UCSD-AML1 (cell line): ENCODE measurements around the gene FAM114A2.
"Not testable (repeated sequence)": the region's sequence is repeated elsewhere in the genome, so short reads cannot be mapped to it uniquely, and the experiment has no call there.

ENCODE experiments used
- DNase-seq: peaks from one replicate; lab custom pipeline; 2025; ENCODE audit not compliant: unreplicated experiment; lab: John Stamatoyannopoulos, UW

Gene FAM114A2

DNA sequence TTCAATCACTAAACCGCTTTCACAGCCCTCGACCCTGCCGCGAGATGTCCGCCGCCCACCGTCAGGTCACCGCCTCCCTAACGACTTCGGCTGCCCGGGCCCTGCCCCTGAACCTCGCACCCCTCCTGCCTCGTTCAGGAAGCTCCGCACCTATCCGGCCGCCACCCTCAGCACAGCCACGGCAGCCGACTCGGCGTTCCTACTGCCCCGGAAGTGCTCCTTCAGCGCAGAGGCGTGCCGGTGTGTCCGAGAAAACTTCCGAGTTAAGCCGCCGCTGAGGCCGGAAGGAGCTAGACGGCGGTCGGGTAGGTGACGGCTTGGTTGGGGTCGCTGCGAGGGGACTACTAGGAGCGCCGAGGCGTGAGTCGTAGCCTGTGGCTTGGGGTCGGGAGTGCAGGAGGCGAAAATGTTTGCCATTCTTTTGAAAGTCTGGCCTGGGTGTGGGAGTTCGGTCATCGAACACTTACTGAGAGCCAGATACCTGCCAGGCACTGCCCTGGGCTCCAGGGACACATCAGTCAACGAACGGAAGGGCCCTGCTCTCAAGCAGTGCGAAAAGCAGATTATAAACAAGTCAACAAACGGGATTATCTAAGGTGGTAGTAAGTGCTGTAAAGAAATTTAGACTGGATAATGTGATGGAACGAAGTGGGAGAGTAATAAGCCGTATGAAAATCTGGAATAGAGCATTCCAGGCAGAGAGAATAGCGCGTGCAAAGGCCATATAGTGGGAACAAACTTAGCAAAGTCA lies at the start of gene FAM114A2, which contains the start of gene MFAP3:
Gene FAM114A2 (minus strand): TSS at position 204 of the 751 bp plus-strand sequence. CDS start 3,957 bp downstream, outside the sequence.
Gene MFAP3 (plus strand): TSS at position 261 of the 751 bp plus-strand sequence. CDS start 10,756 bp downstream, outside the sequence.
- DNase-seq = peak; percentile 90

DNA sequence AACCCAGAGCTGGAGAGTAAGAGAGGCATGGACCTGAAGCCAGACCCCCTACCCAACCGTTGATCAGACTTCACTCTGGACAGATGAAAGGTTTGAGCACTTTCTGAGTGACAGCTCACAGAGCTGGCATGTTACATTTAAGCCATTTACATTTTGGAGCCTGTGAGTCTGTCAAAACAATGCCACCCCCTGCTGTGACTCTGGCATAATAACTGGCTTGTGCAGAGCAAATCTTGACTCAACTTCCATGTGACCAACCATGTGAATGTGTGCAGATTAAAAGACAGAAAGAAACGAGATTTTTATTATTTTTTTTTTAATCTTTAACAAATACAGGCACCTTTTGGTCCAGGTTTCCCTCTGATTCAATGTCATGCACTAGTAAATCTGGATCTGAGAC lies 48.5 kb upstream of the FAM114A2 start:
- DNase-seq = no peak

DNA sequence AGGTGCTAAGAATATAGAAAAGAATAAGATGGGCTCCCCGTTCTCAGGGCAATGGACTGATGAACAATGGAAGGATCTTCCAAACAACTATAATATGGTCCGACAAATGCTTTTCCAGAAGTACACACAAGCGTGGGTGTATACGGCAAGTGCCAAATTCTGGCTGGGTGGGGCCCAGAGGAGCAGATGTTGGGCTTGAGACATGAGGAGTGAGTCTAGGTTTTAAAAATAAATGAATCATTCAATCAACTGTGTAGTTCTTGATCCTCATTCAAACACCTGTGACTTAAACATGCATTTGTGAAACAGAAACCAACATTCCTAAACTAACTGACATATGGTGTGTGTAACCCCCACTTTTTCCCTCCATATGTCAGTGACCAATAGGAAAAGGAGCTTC lies 47.9 kb upstream of the FAM114A2 start:
- DNase-seq = no peak

DNA sequence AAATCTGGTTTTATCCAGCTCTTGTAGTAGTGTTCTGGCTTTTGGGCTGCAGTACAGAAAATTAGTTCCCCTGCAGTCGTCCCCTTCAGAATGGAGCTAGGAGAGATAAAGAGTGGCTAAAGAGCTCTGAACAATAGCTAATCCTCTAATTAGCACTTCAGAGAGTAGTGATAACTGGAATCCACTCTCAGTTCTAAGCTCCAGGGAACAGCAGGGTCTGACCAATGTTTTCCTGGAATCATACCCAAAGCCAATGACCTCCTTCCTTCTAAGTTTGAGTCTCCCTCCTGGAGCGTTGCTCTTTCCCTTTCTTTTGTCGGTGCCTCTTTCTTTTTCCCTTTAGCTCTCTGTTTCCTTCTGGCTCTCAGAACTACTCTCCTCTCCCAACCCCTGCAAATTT lies 47.4 kb upstream of the FAM114A2 start:
- no peak for DNase-seq

DNA sequence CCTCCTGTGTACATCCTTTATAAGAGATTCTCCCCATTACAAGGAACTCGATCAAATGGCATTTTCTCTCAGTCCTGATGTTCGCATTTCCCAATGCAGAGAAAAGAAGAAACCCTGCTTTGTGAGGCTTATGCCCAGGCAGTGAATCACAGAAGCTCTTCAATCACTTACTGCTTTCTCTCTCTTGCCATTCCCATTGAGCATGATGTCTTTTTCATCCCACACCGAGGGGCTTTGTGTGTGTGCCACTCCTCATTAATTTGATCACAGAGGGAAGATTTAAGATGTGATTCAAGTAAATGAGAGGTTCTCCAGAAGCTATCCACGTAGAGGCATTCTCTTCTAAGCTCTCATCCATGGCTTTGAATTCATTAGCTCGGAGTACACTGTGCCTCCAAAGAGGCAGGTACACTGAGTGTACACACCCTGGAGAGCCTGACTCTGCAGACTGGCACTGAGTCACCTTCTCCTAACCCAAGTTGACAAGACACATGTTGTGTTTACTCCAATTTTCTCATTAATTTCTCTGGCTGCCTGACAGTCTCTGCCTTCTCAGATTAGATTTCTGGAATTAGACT lies 45.4 kb upstream of the FAM114A2 start:
- no peak for DNase-seq

DNA sequence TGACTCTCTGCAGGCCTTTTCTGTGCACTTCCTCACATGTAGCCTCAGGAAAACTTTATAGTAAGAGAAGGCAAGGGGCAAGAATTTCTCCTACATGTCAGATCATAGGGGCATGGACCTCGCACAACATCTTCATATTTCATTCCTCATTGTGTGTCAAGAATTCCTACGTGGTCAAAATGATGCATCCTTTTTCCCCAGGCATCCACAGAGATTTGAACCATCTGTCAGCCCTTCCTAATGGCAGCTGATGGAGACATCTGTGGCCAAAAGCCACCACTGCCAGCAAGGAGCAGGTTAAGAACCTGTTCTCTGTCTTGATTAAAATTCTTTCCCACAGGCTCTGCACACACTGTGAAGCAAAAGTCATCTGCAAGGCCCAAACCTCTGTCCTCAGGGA lies 42.5 kb upstream of the FAM114A2 start:
- DNase-seq = no peak

DNA sequence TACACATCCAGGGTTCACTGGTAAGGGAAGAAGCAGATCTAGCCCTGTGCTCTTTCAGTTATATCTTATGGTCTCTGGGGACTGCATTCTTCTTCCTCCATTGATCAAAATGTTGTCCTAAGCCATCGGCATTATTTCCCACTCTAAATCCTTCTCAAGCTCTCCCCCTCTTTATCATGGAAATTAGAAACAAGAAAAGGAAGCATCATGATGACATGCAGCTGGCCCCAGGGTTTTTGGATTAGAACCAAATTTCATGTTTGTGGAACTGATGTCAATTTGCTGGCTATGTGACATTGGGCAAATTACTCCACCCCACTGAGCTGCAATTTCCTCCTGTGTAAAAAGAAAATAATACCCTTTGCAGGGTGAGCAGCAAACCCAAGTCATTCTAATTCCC lies 39.6 kb upstream of the FAM114A2 start:
- no peak for DNase-seq

DNA sequence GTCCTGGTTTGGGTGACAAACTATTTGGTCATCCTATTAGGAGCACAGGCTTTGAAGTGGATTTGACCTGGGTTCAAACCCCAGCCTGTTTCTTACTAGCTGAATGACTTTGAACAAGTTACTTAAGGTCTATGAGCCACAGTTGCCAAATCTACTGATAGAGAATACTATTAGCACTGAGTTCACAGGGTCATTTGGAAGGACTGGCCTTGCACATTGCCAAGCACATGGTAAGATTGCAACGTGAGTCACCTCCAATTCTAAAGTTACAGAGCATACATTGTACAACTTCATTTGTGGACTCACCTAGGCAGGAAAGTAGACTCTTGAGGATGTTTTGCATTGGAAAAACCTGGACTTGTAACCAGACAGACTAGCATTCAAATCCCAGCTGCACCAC lies 39.0 kb upstream of the FAM114A2 start:
- DNase-seq = no peak

DNA sequence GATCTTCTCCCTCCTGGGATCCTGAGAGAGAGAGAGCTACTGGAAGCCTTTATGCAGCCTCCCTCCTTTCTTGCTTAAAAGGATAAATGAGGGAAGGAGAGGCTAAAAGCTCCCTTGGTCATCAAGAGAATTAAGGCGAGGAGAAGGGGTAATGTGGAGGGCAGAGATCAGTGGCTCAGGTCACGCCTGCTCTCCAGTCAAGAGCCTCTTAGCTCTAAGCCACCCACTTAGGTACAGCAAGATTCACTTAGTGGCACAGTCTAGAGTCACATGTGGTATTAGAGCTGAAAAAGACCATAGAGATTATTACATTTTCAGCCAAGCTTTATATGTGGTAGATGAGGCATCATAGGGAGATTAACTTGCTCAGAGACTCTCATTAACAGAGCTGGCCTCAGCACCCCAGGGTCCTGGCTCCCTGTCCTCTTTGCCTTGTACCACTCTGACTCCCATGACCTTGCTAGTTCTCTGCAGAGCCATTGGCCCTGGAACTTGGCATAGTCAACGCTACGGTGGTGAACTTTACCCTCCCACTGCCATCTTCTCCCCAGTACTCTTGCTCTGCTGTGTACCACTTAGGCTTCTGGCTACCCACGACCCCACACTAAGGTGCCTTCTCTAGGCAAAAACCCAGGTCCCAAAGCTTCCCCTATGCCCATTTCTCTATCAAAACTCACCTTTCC lies 37.7 kb upstream of the FAM114A2 start:
- DNase-seq = no peak

DNA sequence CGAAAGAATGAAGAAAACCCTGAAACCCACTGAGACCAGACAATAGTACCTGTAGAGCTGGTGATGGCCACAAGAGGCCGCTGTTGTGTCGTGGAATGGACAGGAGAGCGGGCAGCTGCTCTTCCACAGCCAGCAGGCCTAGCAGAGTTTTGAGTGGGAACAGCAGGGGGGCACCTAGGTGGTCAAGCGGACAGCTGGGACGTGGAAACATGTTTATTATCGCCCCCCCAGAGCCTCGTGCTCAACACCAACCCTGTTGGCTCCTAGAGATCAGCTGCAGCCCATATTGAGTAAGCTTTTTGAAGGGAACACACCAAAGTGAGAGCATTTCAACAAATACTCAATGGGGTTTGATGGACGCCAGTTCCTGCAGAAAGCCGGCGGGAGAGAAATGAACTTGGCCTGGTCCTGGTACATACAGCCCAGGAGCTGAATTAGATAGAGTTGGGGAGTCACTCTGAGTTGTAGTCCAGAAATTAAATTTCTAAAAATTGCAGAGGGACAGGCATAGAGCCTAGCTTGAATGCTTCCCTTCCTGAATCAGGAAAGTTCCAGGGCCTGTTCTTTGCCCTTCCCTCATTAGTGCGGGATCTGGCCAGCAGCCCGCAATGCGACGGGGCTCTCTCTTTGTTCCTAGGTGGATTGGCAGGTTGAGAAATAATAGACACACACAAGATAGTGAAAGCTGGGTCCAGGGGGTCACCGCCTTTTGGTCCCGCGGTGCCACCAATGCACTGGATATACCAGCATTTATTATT lies 33.9 kb upstream of the FAM114A2 start:
- DNase-seq = peak; percentile 82

DNA sequence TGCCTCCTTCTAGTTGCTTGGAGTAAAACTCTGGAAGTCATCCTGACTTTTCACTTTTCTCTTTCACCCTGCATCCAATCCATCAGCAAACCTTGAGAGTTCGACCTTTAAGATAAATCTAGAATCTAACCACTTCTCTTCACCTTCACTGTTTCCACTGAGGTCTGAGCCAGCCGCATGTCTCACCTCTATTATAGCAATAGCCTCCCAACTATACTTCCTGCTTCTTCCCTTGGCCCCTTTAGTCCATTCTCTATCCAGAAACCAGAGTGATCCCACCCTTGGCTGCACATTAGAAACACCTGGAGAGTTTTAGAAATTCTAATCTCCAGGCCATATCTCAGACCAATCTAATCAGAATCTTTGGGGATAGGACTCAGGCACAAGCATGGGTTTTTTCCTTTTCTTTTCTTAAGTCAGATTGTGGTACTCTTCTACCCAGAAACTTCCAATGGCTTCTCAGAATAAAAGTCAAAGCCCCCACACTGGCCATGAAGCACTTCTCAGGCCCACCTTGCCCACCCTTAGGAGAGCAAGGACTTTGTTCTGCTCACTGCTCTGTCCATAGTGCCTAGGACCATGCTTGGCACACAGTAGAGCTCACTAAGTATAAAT lies 33.2 kb upstream of the FAM114A2 start:
- no peak for DNase-seq

DNA sequence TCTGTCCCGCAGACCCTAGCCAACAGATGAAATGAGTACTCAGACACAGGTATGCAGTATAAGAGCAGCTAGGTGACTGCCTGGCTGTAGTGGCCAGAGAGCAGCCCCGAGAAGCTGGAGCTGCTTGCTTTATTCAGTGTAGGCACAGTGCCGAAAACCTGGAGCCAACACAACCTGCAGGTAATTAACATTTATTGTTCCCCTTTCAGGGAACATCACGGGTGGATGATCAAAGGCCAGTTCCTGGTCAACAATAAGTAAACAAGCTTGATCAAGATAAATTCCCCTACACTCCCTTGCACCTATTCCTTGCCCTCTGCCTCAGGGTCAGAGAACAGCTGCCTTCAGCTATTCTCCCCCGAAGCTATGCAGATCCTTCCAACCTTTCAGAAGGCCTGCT lies 31.1 kb upstream of the FAM114A2 start:
- not testable (repeated sequence) for DNase-seq

DNA sequence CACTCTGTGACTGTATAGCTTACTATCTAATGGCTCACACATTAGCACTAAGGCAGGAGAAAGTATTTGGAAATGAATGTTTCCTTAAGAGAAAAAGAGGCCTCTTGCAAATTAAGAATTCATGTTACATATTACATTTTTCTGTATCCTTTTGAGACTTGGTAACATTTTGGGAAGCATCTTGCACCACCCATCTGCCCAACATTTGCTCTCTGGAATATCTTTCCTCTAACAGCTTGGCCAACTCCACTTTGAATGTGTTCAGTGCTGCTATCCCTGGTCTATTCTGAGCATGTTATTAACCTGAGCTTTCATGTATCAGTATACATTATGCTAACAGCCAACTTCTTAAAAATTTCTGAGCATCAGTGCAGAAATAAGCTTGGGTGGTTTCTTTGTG lies 27.3 kb upstream of the FAM114A2 start:
- no peak for DNase-seq

DNA sequence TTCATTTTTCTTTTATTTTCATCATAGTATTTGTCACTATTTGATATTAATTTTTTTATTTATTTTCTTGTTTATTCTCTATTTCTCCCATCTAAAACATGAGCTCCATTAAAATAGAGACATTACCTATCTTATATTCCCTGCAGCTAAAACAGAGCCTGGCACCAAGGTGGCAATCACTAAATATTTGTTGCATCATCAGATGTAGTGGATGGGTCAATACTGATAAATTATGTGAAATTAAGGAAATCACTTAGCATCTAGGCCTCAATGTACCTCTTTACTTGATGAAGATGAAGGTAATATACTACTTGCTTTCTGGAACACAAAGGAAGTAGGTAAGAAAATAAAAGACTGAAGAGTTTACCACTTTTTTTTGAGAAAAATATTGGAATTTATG lies 24.7 kb upstream of the FAM114A2 start:
- no peak for DNase-seq

DNA sequence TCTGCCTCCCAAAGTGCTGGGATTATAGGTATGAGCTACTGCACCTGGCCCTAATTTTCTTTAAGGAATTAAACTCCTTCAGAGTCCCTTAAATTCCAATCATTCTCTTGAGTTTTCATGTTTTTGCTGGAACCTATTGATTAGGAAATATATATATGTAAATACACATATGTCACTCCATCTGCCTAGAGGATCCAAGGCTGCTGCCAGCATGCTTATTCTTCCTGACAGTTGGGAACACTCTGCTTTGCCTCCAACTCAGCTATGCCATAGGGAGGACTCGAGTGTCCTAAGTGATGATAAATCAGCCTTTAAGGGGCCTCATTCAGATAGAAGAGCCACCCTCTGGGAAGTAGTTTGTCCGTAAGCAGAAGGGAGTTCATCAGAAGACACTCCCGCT lies 21.9 kb upstream of the FAM114A2 start:
- DNase-seq = no peak

DNA sequence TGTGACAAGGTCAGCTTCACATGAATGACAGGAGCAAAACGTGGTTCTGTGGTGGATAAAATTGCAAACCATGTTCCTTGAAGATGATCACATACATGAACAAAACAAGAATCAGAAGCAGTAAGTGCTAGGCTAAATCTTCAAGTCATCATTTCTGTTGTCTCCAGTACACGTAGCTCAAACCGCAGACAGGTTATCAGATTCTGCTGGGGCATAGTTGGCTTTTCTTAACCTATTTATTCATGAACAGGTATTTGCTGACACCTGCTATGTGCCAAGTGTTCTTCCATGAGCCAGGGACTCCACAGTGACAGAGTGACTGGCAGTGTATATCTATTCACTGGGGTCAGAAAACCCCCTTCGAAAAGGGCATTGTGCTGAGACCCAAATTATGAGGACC lies 20.9 kb upstream of the FAM114A2 start:
- no peak for DNase-seq

DNA sequence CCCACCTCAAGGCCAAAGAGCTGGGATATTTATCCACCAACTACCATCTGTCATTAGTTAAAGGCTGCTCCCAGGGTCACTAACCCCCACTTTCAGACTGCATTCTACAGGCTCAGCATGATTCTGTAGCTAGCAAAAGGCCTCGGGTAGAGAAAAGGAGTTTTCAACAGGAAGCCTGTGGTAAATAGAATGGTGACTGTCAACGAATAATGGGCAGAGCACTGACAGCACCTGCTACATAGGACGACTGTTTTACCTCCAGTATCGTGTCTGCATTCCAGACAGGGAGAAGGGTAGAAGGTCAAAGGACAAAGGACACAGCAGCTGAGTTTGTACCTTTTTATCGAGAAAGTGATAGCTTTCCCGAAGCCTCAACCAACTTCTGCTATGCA lies 20.3 kb upstream of the FAM114A2 start:
- no peak for DNase-seq

DNA sequence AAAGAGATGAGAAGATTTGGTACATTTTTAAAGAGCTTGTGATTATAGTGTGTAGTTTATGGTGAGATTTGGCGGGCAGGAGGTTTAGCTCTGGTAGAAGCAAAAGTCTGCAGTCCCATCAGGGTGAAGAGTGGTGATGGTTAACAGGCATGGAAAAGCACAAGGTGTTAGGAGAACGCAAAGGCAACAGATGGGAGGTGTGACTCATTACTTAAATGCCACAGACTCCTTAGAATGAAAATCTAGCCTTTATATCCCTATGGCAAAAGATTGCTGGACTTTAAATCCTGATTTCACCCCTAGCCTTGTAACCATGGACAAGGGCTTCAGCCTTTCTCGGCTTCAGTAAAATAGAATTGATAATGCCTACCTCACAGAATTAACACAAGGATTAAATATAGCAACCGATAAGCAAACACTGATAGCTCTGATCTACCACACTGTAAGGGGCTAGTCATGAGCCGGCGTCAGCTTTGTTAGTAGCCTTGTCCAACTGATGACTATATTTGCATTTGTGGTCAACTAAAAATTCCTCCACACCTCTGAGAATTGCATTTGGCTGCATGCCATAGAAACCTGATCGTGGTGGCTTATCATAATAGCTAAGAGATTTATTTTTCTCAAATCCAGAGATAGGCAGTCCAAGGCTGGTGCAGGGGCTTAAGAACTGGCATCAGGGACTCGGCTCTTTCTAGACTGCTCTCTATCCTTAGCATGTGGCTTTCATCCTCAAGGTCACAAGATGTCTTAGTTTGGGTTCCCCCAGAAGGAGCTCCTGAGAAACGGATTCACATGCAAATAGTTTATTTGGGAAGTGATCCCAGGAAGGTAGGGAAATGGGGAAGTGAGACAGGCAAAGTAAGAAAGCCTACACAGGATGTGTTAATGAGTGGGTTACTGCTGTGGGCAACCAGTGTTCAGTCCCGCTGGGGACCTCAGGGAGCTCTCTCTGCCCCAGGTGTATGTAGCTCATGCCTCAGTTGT lies 19.6 kb upstream of the FAM114A2 start:
- DNase-seq = no peak

DNA sequence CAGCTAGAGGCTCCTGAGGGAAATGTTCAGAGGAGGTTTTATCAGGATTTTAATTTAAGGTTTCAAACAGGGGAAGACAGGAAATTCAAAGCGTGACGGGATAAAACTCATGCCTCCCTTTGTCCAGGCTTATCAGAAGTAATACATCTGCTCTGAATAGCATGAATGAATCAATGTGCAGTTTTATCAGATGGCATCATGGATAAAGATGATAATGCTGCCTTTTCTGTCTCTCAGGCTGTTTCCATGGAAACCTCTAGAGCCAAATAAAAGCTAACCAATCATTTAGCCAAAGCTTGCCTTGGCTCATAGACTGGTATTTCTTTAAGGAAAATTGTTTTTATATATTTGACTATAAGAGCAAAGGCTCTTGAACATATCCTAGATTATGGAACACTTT lies 16.5 kb upstream of the FAM114A2 start:
- no peak for DNase-seq

DNA sequence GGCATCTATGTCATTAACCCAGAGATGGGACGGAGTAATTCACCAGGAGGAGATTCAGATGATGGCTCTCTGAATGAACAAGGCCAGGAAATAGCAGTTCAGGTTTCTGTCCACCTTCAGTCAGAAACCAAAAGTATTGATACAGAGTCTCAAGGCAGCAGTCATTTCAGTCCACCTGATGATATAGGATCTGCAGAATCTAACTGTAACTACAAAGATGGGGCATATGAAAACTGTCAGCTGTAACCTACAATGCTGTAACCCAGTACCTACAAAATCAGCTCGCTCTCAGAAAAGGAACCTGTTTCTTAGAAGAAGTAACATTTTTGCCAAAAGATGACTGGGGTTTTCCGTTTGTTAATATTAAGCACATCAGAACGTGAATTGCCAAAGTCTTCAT lies 14.8 kb upstream of the FAM114A2 start:
- no peak for DNase-seq
